Measurements from ENCODE around the gene FAM187B.
"Not testable (repeated sequence)": the region's sequence is repeated elsewhere in the genome, so short reads cannot be mapped to it uniquely, and the experiment has no call there.

Gene FAM187B

DNA sequence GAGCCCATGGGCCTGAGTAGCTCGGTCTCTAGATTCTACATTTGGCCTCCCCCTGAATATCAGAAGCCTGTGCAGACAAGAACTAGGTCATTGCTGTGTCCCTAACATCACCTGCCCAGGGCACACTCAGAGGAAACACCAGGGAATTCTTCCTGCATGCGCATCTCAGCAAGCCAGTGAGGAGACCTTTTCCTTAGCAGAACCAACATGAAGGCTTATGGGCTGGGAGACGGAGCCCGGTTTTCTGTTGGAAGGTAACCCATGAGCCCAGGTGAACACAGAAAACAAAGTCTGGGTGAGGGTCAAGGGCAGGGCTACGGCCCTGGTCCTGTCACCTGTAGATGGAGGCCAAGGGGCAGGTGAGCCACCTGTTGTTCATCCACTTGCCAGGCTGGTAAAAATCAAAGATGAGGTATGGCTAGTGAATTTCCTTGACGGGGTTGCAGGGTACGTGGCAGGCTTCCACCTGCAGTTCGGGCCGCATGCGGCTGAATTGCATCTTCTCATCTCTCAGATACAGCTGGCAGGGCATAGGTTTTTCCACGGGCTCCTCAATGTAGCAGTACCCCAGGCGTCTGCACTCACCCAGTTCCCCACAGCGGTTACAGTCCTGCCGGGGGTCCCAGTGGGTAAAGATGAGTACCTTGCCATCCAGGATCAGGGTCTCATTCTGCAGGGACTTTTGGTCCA is 3.6 kb upstream of the FAM187B start:
- DNase-seq = no peak

DNA sequence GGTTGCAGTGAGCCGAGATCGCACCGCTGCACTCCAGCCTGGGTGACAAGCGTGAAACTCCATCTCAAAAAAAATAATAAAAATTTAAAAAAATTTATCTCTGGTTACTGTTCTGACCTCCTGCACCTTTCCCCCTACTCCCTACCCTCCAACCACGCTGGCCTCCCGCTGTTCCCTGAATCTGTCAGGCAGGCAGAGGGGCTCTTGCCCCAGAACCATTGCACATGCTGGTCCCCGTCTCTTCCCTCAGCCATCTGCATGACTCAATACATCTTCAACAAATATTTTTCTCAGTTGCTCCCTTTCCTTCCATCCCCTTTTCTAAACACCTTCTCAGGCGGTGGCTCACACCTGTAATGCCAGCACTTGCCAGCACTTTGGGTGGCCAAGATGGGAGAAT is 1.1 kb upstream of the FAM187B start:
- no peak for DNase-seq

DNA sequence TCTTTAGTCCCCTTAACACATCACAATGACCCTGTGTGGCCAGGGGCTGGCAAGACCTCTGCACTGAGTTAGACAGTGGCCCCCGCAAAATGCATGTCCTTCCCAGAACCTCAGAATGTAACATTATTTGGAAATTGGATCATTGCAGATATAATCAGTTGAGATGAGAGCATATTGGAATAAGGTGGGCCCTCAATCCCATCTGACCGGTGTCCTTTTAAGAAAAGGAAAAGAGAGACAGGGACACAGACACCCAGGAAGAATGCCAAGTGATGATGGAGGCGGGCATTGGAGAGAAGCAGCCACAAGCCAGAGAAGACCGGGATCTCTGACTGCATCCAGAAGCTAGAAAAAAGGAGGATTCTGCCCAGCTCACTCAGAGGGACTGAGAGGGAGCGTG is 1.8 kb downstream of the FAM187B start:
- no peak for DNase-seq

DNA sequence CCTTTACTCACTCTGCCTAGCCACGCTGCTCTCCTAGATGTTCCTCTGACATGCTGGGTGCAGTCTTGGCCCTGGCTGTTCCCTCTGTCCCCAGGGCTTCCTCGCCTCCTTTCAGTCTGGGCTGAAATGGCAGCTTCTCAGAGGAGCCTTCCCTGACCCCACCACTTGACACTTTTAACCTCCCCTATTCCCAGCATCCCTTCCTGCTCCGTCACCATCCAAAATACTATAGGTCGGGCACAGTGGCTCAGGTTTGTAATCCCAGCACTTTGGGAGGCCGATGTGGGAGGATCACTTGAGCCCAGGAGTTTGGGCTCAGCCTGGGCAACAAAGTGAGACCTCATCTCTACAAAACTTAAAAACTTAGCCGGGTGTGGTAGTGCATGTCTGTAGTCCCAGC is 2.6 kb downstream of the FAM187B start:
- DNase-seq = no peak

DNA sequence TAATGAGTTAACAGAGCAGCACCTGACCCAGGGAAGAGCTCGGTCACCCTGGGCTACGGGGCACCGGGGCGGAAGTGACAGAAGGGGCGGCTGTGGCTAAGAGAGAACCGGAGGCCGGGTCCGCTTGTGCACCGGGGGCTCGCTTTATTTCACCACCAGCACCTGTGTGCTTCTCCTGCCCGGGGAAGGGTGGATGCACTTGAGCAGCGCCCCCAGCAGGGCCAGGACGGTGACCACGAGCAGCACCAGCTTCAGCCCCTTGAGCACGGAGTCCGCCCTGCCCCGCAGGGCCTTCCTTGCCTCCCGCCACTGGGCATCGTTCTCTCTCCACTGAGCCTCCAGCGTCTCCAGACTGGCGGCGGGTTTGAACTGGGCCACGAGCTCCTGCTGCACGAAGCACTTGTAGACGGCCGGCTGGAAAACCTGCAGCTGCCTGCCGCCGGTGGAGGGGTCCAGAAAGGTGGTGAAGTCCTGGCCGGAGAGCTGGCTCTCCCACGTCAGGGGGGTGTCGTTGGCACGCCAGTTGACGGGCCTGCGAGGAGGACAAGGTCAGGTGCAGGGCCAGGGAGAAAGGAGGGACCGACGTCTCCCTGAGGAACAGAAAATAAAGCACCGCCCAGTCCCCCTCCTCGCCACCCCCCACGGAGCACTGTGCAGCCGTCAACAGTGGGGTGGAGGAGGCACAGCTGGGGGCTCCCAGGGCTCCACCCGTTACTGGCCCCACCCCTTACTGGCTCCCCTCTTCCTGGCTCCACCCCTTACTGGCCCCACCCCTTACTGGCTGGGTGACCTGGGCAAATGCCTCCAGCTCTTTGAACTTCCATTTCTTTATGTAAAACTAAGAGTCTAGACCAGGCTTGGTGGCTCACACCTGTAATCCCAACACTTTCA is 3.6 kb downstream of the FAM187B start:
- DNase-seq = no peak

DNA sequence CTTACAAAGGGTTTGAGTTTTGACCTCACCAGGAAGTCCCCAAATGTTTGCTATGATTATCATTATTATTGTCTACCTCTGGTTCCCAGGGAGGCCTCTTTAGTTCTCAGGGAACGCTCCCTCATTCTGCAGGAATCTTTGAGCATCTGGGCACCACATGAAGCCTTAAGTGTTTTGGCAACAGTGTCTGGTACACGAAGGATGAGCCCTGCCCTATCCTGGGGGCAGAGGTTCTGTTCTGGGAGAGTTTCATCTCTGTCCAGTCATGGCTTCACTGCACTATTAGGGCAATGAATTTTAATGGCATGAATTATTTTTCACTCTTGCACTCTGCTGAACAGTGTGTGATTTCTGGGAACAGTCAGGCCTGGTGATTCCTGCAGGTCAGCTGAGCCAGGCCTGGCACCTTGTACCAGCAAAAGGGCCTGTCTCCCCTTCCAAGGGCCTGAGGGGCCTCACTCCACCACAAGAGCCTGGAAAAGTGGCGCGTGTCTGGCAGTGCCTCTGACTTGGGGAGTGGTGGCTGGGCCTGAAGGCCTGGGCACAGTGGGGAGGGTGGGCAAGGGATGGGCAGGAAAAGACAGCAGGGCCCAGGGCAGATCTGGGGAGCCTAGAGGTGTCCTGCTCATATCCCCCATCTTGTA is 4.6 kb downstream of the FAM187B start:
- no peak for DNase-seq

DNA sequence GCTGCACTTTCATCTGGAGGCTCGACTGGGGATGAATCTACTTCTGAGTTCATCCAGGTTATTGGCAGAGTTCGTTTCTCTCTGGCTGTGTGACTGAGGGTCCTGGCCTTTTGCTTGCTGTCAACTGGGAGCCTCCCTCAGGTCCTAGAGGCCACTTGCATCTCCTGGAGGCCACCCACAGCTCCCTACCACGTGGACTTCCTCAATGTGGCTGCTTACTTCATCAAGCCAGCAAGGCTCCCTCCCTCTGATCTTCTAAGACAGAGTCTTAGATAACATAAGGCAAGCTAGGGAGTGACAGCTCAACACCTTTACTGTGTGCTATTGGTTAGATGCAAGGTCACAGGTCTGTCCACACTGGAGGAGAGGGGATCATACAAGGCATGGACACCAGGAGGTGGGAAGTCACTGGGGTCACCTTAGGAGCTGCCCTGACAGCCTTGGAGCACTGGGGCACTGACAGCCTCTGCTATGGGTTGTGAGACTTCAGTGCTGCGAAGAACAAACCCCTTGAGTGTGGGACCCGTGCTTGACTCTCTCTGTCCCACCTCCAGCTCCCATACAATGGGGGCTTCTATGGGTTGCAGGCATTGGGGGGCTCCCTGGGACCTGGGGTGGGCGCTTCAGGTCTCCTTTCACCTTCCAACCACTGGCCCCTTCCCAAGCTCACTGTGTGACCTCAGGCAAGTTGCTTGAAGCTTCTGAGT is 5.3 kb downstream of the FAM187B start:
- DNase-seq = no peak

DNA sequence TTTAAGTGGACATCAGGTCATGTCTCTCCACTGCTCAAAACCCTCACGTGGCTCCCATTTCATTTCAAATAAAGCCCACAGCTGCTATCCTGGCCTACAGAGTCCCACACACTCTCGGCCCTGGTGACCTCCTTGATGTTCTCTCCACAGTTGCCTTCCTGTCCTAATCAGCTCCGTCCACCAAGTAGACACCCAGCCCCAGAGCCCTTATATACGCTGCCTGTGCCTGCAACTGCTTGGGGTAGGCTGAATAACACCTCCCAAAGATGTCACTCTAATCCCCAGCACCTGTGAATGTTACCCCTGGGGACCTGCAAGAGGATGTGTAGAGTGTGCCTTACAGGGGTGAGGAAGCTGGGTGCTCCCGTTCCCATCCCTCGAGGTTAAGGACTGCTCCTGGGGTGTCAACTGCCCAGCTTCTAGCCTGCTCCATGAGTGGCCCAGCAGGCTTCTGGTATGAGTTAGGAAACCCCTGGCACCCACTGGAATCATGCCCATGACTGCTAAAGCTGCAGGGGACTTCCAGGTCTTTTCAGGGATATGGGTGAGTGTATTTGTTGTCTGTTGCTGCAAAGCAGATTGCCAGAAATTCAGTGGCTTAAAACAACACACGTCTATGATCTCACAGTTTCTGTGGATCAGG is 6.0 kb downstream of the FAM187B start:
- DNase-seq = no peak

DNA sequence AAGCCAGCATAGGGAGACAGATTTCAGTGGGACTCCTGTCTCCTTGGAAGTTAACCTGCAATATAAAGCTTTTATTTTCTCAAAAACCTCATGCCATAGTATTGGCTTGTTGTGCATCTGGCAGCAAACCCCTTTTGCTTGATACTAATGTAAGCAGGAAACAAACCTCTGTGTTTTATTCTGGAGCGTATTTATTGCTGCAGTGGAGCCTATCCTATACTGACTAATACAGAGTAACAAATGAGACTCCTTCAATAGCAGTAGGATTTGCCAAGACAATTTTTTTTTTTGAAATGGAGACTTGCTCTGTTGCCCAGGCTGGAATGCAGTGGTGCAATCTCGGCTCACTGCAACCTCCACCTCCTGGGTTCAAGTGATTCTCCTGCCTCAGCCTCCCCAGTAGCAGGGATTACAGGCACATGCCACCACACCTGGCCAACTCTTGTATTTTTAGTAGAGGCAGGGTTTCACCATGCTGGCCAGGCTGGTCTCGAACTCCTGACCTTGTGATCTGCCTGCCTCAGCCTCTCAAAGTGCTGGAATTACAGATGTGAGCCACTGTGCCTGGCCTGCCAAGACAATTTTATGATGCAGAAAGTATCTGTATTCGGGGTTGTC is 7.5 kb downstream of the FAM187B start:
- not testable (repeated sequence) for DNase-seq

DNA sequence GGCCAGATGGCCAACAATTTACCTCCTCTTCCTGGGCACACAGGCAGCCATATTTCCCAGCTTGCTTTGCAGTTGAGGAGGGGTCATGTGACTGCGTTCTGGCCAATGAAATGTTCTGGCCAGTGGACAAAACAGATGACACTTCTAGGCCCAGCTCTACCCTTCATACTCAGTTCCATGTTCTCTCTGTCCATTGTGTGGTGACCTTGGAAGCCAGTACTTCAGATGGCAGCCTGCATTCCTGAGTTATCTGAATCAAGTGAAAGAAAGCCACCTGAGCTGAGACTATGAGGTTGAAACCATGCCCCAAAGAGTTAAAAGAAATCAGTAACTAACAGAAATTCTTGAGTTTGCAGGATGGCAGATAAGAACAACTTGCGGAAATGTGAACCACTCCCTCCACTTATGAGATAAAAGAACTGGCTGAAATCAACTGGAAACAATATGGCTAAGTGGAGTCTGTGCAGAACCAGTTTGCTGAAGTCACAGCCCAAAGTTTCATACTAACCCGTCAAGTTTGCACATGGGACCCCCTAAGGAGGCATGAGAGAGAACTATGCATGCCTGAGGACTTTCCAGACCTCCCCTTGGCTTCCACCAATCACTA is 8.1 kb downstream of the FAM187B start:
- no peak for DNase-seq

DNA sequence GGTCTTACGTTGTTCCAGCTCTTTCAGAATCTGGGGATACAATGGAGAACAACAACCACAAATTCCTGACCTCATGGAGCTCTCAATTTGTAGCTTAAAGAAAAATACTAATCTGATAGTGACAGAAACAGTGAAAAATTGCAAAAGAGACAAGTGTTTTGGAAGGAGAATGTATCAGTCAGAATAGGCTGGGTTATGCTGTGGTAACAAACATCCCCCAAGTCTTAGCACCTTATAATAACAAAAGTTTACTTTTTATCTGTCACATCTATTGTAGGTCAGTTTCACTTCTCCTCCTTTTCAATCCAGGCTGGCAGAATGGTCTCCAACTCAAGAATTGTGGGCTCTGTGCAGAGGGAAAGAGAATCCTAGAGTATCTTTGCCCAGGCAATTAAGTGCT is 9.5 kb downstream of the FAM187B start:
- no peak for DNase-seq

DNA sequence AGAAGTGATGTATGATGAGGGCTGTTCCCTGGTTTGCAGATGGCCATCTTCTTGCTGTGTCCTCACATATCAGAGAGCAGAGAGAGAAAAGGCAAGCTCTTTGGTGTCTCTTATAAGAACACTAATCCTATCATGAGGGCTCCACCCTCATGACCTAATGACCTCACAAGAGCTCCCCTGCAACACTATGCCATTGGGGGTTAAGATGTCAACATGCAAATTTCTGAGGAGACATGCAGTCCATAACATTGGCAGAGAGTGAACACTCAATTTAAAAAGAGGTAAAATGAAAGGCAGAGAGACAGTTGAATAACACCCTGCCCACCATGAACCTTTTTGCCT is 10.9 kb downstream of the FAM187B start:
- DNase-seq = no peak

DNA sequence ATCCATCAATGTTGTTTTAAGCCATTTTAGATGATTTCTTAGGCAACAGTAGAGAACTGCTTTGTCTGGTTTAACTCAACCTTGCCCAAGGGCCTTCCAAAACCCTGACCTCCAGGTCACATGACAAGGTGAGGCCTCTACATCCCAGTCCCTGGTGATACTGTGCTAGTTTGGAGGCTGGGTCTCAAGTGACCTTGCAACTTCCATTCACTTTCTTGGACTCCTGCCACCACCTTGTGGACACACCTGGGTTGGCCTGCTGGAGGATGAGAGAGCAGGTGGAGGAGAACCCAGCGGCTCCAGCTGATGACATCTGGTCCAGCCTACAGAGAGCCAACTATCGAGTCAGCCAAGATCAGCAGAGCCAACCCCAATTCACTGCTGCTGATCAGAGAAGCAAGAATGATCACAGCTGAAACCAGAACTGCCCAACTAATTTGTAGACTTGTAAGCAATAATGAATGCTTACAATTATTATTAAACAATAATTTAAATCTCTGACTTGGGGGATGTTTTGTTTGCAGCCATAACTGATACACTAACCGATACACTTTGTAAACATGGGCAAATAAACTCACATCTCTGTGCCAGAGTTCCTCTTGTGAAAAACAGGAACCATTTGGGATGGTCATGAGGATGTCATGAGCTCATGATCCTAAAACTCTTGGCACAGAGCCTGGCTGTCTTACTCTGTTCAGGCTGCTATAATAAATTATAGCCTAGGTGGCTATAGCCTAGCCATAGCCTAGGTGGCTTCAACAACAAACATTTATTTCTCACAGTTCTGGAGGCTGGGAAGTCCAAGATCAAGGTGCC is 11.5 kb downstream of the FAM187B start:
- no peak for DNase-seq

DNA sequence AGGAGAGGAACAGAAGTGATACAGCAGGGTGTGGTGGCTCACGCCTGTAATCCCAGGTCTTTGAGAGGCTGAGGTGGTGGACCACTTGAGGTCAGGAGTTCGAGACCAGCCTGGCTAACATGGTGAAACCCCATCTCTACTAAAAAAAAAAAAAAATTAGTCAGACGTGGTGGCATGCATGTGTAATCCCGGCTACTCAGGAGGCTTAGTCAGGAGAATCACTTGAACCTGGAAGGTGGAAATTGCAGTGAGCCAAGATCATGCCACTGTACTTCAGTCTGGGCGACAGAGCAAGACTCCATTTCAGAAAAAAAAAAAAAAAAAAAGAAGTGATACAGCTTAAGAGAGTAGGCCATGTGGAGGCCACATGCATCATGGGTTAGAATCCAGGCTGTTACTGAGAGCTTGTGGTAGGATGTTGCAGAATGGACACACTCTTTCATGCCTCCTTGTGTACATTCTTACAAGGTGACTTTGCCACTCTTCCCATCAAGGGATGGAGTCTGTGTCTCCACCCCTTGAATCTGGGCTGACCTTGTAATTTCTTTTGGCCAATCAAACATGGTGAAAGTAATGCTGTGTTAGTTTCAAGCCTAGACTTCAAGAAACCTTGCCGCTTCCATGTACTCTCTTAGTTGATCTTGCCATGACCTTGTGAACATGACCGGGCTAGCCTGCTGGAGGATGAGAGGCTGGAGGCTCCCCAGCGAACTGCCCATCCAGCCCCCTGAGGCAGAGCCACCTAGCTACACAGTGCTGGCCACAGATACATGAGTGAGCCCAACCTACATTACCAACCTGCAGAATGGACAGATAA is 12.3 kb downstream of the FAM187B start:
- no peak for DNase-seq

DNA sequence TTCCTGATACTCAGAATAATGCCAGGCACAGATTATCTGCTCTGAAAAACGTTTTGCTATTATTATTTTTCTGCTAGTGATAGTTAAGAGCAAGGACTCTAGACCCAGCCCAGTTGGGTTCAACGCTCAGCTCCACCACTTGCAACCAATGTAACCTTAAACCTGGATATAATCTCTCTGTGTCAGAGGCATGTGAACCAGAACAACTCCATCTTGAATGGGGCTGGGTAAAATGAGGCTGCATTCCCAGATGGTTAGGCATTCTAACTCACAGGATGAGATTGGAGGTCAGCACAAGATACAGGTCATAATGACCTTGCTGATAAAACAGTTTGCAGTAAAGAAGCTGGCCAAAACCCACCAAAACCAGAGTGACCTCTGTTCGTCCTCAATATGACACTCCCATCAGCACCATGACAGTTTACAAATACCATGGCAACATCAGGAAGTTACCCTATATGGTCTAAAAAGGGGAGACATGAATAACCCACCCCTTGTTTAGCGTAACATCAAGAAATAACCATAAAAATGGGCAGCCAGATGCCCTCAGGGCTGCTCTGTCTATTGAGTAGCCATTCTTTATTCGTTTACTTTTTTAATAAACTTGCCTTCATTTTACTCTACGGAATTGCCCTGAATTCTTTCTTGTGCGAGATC is 13.6 kb downstream of the FAM187B start:
- DNase-seq = no peak

DNA sequence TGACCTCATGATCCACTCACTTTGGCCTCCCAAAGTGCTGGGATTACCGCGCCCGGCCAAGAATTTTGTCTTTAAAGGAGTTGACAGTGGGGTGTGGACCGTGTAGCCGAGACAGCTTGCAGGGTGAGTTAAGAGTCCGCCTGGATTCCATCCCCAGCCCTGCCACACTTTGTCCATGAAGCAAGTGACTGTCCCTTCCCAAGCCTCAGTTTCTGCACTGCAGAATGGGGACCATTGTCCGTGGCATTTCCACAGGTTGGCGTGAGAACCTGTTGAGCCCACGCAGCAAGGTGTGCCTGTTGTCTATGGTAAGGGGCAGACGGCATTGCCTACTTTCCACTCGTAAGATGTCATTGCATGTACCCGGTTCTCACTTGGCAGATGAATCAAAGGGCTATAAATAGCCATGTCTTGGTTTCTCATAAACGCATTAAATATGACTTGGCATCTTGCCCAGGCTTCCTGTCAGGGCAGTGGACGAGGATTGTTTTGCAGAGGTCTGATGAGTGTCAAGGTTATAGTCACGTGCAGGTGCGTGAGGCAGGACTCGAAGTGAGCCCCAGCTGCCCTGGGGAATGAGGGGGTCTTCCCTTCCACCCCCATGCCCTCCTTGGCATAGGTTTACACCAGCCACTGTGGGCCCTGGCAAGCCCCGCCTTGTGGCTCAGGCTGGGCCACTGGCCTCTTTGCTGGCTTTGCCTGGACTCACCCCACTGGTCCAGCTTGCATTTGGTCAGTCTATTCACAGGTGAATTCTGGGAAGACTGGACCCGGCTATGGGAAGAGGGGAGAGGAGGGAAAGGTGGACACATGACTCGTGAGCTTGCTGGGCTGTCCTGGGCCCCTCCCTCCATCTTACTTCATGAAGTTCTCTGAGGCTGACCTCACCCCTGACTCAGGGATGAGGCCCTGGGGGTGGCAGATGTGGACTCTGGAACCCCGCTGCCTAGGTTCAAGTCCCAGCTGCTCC is 14.6 kb downstream of the FAM187B start:
- peak; percentile 42 for DNase-seq

DNA sequence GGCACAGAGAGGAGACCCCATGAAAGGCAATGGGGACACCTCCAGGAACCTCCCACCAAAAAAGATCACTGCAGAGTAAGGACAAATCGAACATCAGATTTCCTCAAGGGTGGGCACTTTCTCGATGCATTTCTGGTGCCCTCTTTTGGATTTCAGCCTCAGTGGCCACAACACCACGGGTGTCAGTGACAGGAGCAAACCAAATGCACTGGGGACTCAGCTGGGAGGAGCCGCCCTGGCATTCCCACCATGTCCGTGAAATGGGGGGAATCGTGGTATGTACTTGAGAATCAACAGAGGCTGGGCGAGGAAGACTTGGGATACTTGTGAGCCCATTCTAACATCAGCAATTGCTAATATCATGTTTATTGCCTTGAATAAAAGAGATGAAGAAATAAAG is 16.3 kb downstream of the FAM187B start:
- DNase-seq = no peak

DNA sequence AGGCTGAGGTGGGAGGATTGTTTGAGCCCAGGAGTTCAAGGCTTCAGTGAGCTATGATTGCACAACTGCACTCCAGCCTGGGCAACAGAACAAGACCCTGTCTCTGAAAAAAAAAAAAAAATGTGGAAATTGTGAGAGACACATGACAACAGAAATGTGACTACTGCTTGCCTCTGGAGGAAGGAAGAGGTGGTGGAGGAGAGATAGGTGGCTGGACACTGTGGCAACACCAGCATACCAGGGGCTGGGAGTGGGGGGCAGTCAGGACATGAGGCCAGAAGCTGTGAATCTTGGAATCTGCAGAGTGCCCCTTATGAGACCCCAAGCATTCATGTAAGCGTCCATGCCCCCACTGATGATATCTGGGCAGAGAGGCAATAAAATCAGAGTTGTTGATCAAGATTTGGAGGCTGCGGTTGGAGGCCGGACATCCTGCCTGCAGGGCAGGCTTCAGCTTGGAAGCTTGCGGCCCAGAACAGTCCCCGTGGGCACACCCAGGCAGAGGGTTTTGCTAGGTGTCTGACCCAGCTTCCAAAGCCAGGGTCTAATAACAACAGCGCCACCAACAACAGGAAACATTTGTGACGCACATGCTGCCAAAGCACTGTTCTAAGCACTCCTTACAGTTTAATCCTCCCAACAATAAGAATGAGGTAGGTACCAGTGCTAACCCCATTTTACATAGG is 16.9 kb downstream of the FAM187B start:
- no peak for DNase-seq
